H1 (cell line): ENCODE measurements around the gene SERPINA6. TPM values are rescaled to one million over a fixed set of nuclear protein-coding genes. Genes with fewer than 3 reads are reported as not detected.

Experiments
- CTCF ChIA-PET: fragments of 300-600 bp; sonication (Branson Sonifier 250); formaldehyde crosslinking; loops from one replicate; lab custom pipeline; 2021; ENCODE audit not compliant: partially characterized antibody; lab: Charles Lee
- POLR2A ChIA-PET: fragments of 300-600 bp; sonication (Branson Sonifier 250); formaldehyde crosslinking; loops from one replicate; lab custom pipeline; 2021; ENCODE audit warnings: inconsistent platforms; ENCODE audit not compliant: partially characterized antibody; lab: Charles Lee
- DNase-seq, 2 experiments: peaks; one replicate each; pipeline versions ENCODE4 v3.0.0 to v3.0.0-alpha.2; 2010 to 2022; ENCODE audit warnings: low spot score in 2 of 2, low read depth in 1 of 2, mixed read lengths in 1 of 2
- FAIRE-seq: peaks from 2 replicates; lab custom pipeline; 2011; peaks lifted over from hg19 to GRCh38; lab: Jason Lieb, UNC
- H2AFZ ChIP-seq: 2 replicates; pipeline ENCODE4 v1.8.1; 2012; ENCODE audit warnings: low read length, inconsistent platforms
- H2AK5ac ChIP-seq: 2 replicates; pipeline ENCODE4 v1.6.1; 2013; ENCODE audit warnings: low read depth, low read length
- H2BK120ac ChIP-seq: replicated peaks from 2 replicates; pipeline ENCODE3; 2013; ENCODE audit warnings: low read depth, low read length, inconsistent platforms
- H2BK12ac ChIP-seq: 2 replicates; pipeline ENCODE4 v1.6.1; 2013; ENCODE audit warnings: low read depth, low read length
- H2BK15ac ChIP-seq: 2 replicates; pipeline ENCODE4 v1.6.1; 2013; ENCODE audit warnings: low read length
- H2BK20ac ChIP-seq: 2 replicates; pipeline ENCODE4 v1.6.1; 2013; ENCODE audit warnings: low read length
- H2BK5ac ChIP-seq: 2 replicates; pipeline ENCODE4 v1.6.1; 2013; ENCODE audit warnings: low read depth, low read length
- H3K14ac ChIP-seq: 2 replicates; pipeline ENCODE4 v1.6.1; 2013; ENCODE audit warnings: inconsistent platforms; ENCODE audit not compliant: insufficient read length
- H3K18ac ChIP-seq: 2 replicates; pipeline ENCODE4 v1.6.1; 2013; ENCODE audit warnings: low read length; ENCODE audit errors: extremely low read depth
- H3K23ac ChIP-seq: 2 replicates; pipeline ENCODE4 v1.6.1; 2013; ENCODE audit warnings: inconsistent platforms; ENCODE audit not compliant: insufficient read length
- H3K23me2 ChIP-seq: 2 replicates; pipeline ENCODE4 v1.6.1; 2013; ENCODE audit warnings: low read depth, low read length
- H3K27ac ChIP-seq: 2 replicates; pipeline ENCODE4 v1.6.1; 2011; ENCODE audit warnings: low read depth, low read length, inconsistent platforms
- H3K27me3 ChIP-seq, 4 experiments: replicated peaks in 1 of 4; 1 replicate in 1 of 4; 2 replicates in 3 of 4; pipeline versions ENCODE4 v1.6.1 to v1.8.1; 2011 to 2013; ENCODE audit warnings: low read length in 3 of 4, mild to moderate bottlenecking in 3 of 4, inconsistent platforms in 2 of 4, mixed read lengths in 2 of 4, moderate library complexity in 1 of 4; ENCODE audit not compliant: control insufficient read depth in 3 of 4, insufficient read depth in 3 of 4; ENCODE audit errors: extremely low read depth in 1 of 4
- H3K36me3 ChIP-seq, 4 experiments: 2 replicates each; pipeline versions ENCODE4 v1.6.1 to v1.8.1; 2011 to 2013; ENCODE audit warnings: mild to moderate bottlenecking in 4 of 4, low read length in 3 of 4, moderate library complexity in 2 of 4, control low read depth in 1 of 4, inconsistent platforms in 1 of 4; ENCODE audit not compliant: insufficient read depth in 4 of 4, control insufficient read depth in 2 of 4
- H3K4ac ChIP-seq: replicated peaks from 2 replicates; pipeline ENCODE3; 2013; ENCODE audit warnings: low read length, low read depth, mixed read lengths, inconsistent platforms; ENCODE audit not compliant: insufficient read length
- H3K4me1 ChIP-seq, 4 experiments: replicated peaks in 1 of 4; 1 replicate in 1 of 4; 2 replicates in 3 of 4; pipeline versions ENCODE4 v1.6.1 to v1.8.1; 2011 to 2013; ENCODE audit warnings: low read length in 3 of 4, inconsistent platforms in 2 of 4, mixed read lengths in 1 of 4; ENCODE audit not compliant: insufficient read depth in 4 of 4, control insufficient read depth in 3 of 4
- H3K4me2 ChIP-seq, 2 experiments: 2 replicates each; pipeline versions ENCODE4 v1.6.1 to v1.8.1; 2011 to 2013; ENCODE audit warnings: low read depth in 2 of 2, low read length in 2 of 2, control low read depth in 1 of 2, inconsistent platforms in 1 of 2, mild to moderate bottlenecking in 1 of 2; ENCODE audit not compliant: insufficient read depth in 1 of 2
- H3K4me3 ChIP-seq, 4 experiments: fragments of 200-600, 300-600 bp in 1 of 4; sonication (generic), shearing (Covaris generic), sonication (Bioruptor Twin) in 1 of 4; 2 replicates each; pipeline versions ENCODE4 v1.5.1 to v1.8.1; 2011 to 2016; ENCODE audit warnings: low read length in 4 of 4, low read depth in 3 of 4, control low read depth in 2 of 4, inconsistent platforms in 2 of 4, mild to moderate bottlenecking in 2 of 4, mixed read lengths in 1 of 4, moderate library complexity in 1 of 4; ENCODE audit not compliant: insufficient read depth in 2 of 4; ENCODE audit errors: extremely low read depth in 1 of 4
- H3K56ac ChIP-seq: replicated peaks from 2 replicates; pipeline ENCODE3; 2013; ENCODE audit warnings: low read depth, mild to moderate bottlenecking, mixed read lengths, low read length, inconsistent platforms; ENCODE audit not compliant: insufficient read length
- H3K79me1 ChIP-seq: 2 replicates; pipeline ENCODE4 v1.6.1; 2013; ENCODE audit warnings: low read depth, low read length, control low read depth
- H3K79me2 ChIP-seq, 2 experiments: 2 replicates each; pipeline versions ENCODE4 v1.6.1 to v1.8.1; 2012 to 2013; ENCODE audit warnings: low read length in 2 of 2, mild to moderate bottlenecking in 2 of 2, inconsistent platforms in 1 of 2; ENCODE audit not compliant: insufficient read depth in 2 of 2, control insufficient read depth in 1 of 2
- H3K9ac ChIP-seq, 4 experiments: replicated peaks in 1 of 4; 1 replicate in 1 of 4; 2 replicates in 3 of 4; pipeline versions ENCODE4 v1.6.1 to v1.8.1; 2011 to 2013; ENCODE audit warnings: low read depth in 3 of 4, low read length in 3 of 4, control low read depth in 2 of 4, mild to moderate bottlenecking in 2 of 4, moderate library complexity in 2 of 4, inconsistent platforms in 1 of 4; ENCODE audit errors: extremely low read depth in 1 of 4
- H3K9me3 ChIP-seq, 2 experiments: 2 replicates each; pipeline versions ENCODE4 v1.6.1 to v1.8.1; 2012 to 2013; ENCODE audit warnings: mild to moderate bottlenecking in 2 of 2, moderate library complexity in 2 of 2, control low read depth in 1 of 2, inconsistent platforms in 1 of 2, low read depth in 1 of 2, low read length in 1 of 2, mixed read lengths in 1 of 2; ENCODE audit not compliant: insufficient read depth in 2 of 2
- H4K20me1 ChIP-seq, 2 experiments: replicated peaks in 1 of 2; 2 replicates each; pipeline versions ENCODE3 to v1.8.1; 2011 to 2013; ENCODE audit warnings: inconsistent platforms in 2 of 2, low read length in 2 of 2, mild to moderate bottlenecking in 1 of 2; ENCODE audit not compliant: insufficient read depth in 2 of 2, control insufficient read depth in 1 of 2
- H4K5ac ChIP-seq: 2 replicates; pipeline ENCODE4 v1.6.1; 2013; ENCODE audit warnings: low read length, low read depth, mixed read lengths, inconsistent platforms; ENCODE audit not compliant: insufficient read length
- H4K8ac ChIP-seq: 2 replicates; pipeline ENCODE4 v1.8.0; 2013; ENCODE audit warnings: mild to moderate bottlenecking, moderate library complexity, low read length, inconsistent platforms; ENCODE audit not compliant: insufficient read depth; ENCODE audit errors: extremely low read depth
- H4K91ac ChIP-seq: replicated peaks from 2 replicates; pipeline ENCODE3; 2013; ENCODE audit warnings: low read length, mixed read lengths, inconsistent platforms; ENCODE audit not compliant: insufficient read length
- CTBP2 ChIP-seq: IDR thresholded peaks from 2 replicates; pipeline ENCODE4 v1.7.0; 2011; ENCODE audit warnings: borderline replicate concordance, mild to moderate bottlenecking, moderate library complexity, mixed read lengths, low read length; ENCODE audit not compliant: insufficient read depth, insufficient read length
- EP300 ChIP-seq, 2 experiments: IDR thresholded peaks; 1 replicate in 1 of 2; 2 replicates in 1 of 2; pipeline ENCODE4 v1.6.1; 2011 to 2012; ENCODE audit warnings: low read depth in 2 of 2, low read length in 2 of 2, mild to moderate bottlenecking in 2 of 2, borderline replicate concordance in 1 of 2, inconsistent platforms in 1 of 2, moderate library complexity in 1 of 2
- FOSL1 ChIP-seq: IDR thresholded peaks from 2 replicates; pipeline ENCODE4 v1.6.1; 2011; ENCODE audit warnings: mild to moderate bottlenecking, low read depth, low read length, moderate library complexity; ENCODE audit not compliant: insufficient read depth
- GABPA ChIP-seq: IDR thresholded peaks from 2 replicates; pipeline ENCODE4 v1.6.1; 2011; ENCODE audit warnings: mild to moderate bottlenecking, low read length, moderate library complexity, borderline replicate concordance; ENCODE audit not compliant: insufficient read depth
- HDAC6 ChIP-seq: IDR thresholded peaks from one replicate; pipeline ENCODE4 v1.7.1; 2012; ENCODE audit warnings: low read depth, mild to moderate bottlenecking, inconsistent platforms, low read length, moderate library complexity
- POLR2A ChIP-seq, 2 experiments: IDR thresholded peaks; 1 replicate in 1 of 2; 2 replicates in 1 of 2; pipeline ENCODE4 v1.6.1; 2011; ENCODE audit warnings: low read depth in 2 of 2, low read length in 2 of 2, mild to moderate bottlenecking in 2 of 2; ENCODE audit errors: control extremely low read depth in 1 of 2
- RAD21 ChIP-seq, 2 experiments: IDR thresholded peaks in 1 of 2; conservative IDR thresholded peaks in 1 of 2; 2 replicates each; pipeline ENCODE4 v1.6.1; 2011; ENCODE audit warnings: low read depth in 2 of 2, low read length in 2 of 2, improper control_type of control experiment in 1 of 2, inconsistent platforms in 1 of 2, mild to moderate bottlenecking in 1 of 2, moderate library complexity in 1 of 2
- RNF2 ChIP-seq: fragments of 200-900, 300-1000 bp; sonication (generic); IDR thresholded peaks from 2 replicates; pipeline ENCODE4 v1.7.1; 2016; ENCODE audit warnings: borderline replicate concordance, low read depth, mild to moderate bottlenecking, antibody characterized with exemption, low read length; ENCODE audit not compliant: poor library complexity, severe bottlenecking; ENCODE audit errors: missing control alignments
- SIX5 ChIP-seq: IDR thresholded peaks from 2 replicates; pipeline ENCODE4 v1.6.1; 2011; ENCODE audit warnings: mild to moderate bottlenecking, low read depth, low read length
- SP1 ChIP-seq: IDR thresholded peaks from 2 replicates; pipeline ENCODE4 v1.6.1; 2011; ENCODE audit warnings: low read depth, low read length
- SP2 ChIP-seq: IDR thresholded peaks from 2 replicates; pipeline ENCODE4 v1.6.1; 2012; ENCODE audit warnings: mild to moderate bottlenecking, low read length, inconsistent platforms
- ZNF274 ChIP-seq: IDR thresholded peaks from 2 replicates; pipeline ENCODE4 v1.7.0; 2012; ENCODE audit warnings: low read length, borderline replicate concordance; ENCODE audit errors: extremely low read depth
- WGBS, 2 experiments: shearing (Covaris generic) in 1 of 2; methylation state at CpG; one replicate each; pipeline versions ENCODE4 v1.1.6 to v1.1.7; 2013 to 2015; ENCODE audit warnings: low lambda C conversion rate in 2 of 2, mixed read lengths in 2 of 2, inconsistent platforms in 1 of 2, low coverage in 1 of 2, missing lambda C conversion rate in 1 of 2; ENCODE audit not compliant: insufficient replicate concordance in 2 of 2, insufficient coverage in 1 of 2, insufficient read length in 1 of 2; ENCODE audit errors: extremely low coverage in 1 of 2, missing lambda C conversion rate in 1 of 2; 5-methylcytosine and 5-hydroxymethylcytosine counted together
- polyA plus RNA-seq, 7 experiments: library from polyadenylated mRNA; depleted of rRNA in 3 of 7; stranded (reverse) in 5 of 7; unstranded in 2 of 7; fragments of >200 nt in 5 of 7; fragments of 200-250 nt in 2 of 7; gene quantifications; 1 replicate in 5 of 7; 2 replicates in 1 of 7; 4 replicates in 1 of 7; pipeline versions ENCODE4 v1.2.1 to v1.2.3, GENCODE V29; 2011 to 2013; ENCODE audit warnings: missing spikeins in 2 of 7, mixed read lengths in 2 of 7
- total RNA-seq: library from RNA; stranded (reverse); fragmentation: NEBNext Ultra II Directional; extraction: Animal tissue kit (Norgen Biotek cat#: 25700); gene quantifications from 2 replicates; pipeline ENCODE4 v1.2.1, GENCODE V29; 2021

Gene SERPINA6
- total and polyA plus RNA-seq, 2 of the 8 experiments (the other 6 are each of a cell fraction or from before 2014, with no cell fraction given) = not detected

GRCh38 chr14:94290197-94290596 lies 32.9 kb downstream of the SERPINA6 start:
- Histone ChIP-seq H4K5ac (no peak overlapping the region), H3K4me1 (peaks cover 0 to 7% (median 2%) of the 10 kb centered on the region in 4 experiments; a peak in 3 of 7 replicates), H4K8ac (no peak overlapping the region), H3K79me1 (no peaks in the 10 kb centered on the region), H3K23me2 (no peaks in the 10 kb centered on the region), H2BK15ac (no peak overlapping the region), H4K20me1 (no peaks in the 10 kb centered on the region), H2AFZ (no peak overlapping the region), H3K4ac (no peak overlapping the region), H2AK5ac (no peak overlapping the region), H3K18ac (no peak overlapping the region), H3K23ac (no peak overlapping the region), H3K27ac (no peak overlapping the region), H3K9me3 (no peaks in the 10 kb centered on the region; a peak in 1 of 4 replicates), H3K4me3 (no peak overlapping the region), H2BK5ac (no peak overlapping the region), H3K9ac (no peak overlapping the region), H3K56ac (no peak overlapping the region), H3K14ac (no peak overlapping the region), H3K4me2 (no peak overlapping the region), H2BK20ac (no peak overlapping the region), H3K36me3 (no peaks in the 10 kb centered on the region), H2BK120ac (no peak overlapping the region), H3K79me2 (no peaks in the 10 kb centered on the region), H2BK12ac (no peak overlapping the region), H4K91ac (no peak overlapping the region), H3K27me3 (no peaks in the 10 kb centered on the region; a peak in 1 of 7 replicates)
- ChIA-PET POLR2A (no interaction called here), CTCF (interaction anchor here (1.2 to 1.3 kb wide), 2 partner anchors 17 to 298 kb away, joined by 3 read pairs; no protein-coding TSS in a partner anchor)
- DNase-seq = no peak
- 86% methylated on average over 7 of the region's 8 CpGs; no CpG with 5 or more reads in 1 of the 2 experiments for WGBS, 2 experiments
- FAIRE-seq = no peak
- TF ChIP-seq SP1 = no peak
- TF ChIP-seq HDAC6 = no peak
- TF ChIP-seq ZNF274 = no peak
- no peak for TF ChIP-seq RAD21 (IDR thresholded peaks at IDR 0.05 in 1 of 2, conservative IDR thresholded peaks at IDR 0.05 in 1 of 2; ENCODE audit: low read depth in 2 of 2, low read length in 2 of 2)
- TF ChIP-seq SIX5 = no peak
- no peak for TF ChIP-seq FOSL1
- no peak for TF ChIP-seq SP2
- TF ChIP-seq POLR2A (IDR thresholded peaks at IDR 0.05; ENCODE audit: control extremely low read depth in 1 of 2, low read depth in 2 of 2, low read length in 2 of 2) = no peak
- no peak for TF ChIP-seq CTBP2
- TF ChIP-seq RNF2 = no peak
- TF ChIP-seq GABPA = no peak
- no peak for TF ChIP-seq EP300 (IDR thresholded peaks at IDR 0.05; ENCODE audit: borderline replicate concordance in 1 of 2, low read depth in 2 of 2, low read length in 2 of 2)
